Measurements from ENCODE around the gene SDR42E2.
"Not testable (repeated sequence)": the region's sequence is repeated elsewhere in the genome, so short reads cannot be mapped to it uniquely, and the experiment has no call there.

DNA sequence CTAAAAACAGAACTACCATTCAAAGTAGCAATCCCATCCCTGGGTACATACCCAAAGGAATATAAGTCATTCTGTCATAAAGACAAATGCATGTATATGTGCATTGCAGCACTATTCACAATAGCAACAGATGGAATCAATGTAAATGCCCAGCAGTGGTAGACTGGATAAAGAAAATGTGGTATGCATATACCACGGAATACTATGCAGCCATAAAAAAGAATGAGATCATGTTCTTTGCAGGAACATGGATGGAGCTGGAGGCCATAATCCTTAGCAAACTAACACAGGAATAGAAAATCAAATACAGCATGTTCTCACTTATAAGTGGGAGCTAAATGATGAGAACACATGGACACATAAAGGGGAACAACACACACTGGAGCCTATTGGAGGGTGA lies 33.8 kb upstream of the SDR42E2 start:
- TF ChIP-seq, protein P1, sequence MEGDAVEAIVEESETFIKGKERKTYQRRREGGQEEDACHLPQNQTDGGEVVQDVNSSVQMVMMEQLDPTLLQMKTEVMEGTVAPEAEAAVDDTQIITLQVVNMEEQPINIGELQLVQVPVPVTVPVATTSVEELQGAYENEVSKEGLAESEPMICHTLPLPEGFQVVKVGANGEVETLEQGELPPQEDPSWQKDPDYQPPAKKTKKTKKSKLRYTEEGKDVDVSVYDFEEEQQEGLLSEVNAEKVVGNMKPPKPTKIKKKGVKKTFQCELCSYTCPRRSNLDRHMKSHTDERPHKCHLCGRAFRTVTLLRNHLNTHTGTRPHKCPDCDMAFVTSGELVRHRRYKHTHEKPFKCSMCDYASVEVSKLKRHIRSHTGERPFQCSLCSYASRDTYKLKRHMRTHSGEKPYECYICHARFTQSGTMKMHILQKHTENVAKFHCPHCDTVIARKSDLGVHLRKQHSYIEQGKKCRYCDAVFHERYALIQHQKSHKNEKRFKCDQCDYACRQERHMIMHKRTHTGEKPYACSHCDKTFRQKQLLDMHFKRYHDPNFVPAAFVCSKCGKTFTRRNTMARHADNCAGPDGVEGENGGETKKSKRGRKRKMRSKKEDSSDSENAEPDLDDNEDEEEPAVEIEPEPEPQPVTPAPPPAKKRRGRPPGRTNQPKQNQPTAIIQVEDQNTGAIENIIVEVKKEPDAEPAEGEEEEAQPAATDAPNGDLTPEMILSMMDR (IDR thresholded peaks at IDR 0.05) = not testable (repeated sequence)
- not testable (repeated sequence) for TF ChIP-seq EP300 (IDR thresholded peaks at IDR 0.05); POLR2A (IDR thresholded peaks at IDR 0.05; ENCODE audit: low read depth)

All from esophagus muscularis mucosa (tissue), 4 donors.